Measurements from ENCODE around the gene SCNN1A. TPM values are rescaled to one million over a fixed set of nuclear protein-coding genes. Genes with fewer than 3 reads are reported as not detected.

SCNN1A gene
- total and polyA plus RNA-seq, 9 donors, result 1.2 to 141 (median 10.8) TPM

GRCh38 chr12:6369916-6370575 lies 5.3 kb downstream of the SCNN1A start:
- no peak overlapping the region for H3K4me3 ChIP-seq
- no peak overlapping the region for H3K27ac ChIP-seq
- WGBS, 3 donors, result 68 to 78% (median 77%) methylated on average over 9 of the region's 9 CpGs
- peaks cover 9% of the 10 kb centered on the region for H3K4me1 ChIP-seq (ENCODE audit: insufficient read depth)
- intact Hi-C loops (cut with DNase I), result no loop called here
- DNase-seq, result peak in 2 of 5 donors; percentile 31 to 40
- no peak for TF ChIP-seq POLR2A (IDR thresholded peaks at IDR 0.05)
- TF ChIP-seq, protein P1, sequence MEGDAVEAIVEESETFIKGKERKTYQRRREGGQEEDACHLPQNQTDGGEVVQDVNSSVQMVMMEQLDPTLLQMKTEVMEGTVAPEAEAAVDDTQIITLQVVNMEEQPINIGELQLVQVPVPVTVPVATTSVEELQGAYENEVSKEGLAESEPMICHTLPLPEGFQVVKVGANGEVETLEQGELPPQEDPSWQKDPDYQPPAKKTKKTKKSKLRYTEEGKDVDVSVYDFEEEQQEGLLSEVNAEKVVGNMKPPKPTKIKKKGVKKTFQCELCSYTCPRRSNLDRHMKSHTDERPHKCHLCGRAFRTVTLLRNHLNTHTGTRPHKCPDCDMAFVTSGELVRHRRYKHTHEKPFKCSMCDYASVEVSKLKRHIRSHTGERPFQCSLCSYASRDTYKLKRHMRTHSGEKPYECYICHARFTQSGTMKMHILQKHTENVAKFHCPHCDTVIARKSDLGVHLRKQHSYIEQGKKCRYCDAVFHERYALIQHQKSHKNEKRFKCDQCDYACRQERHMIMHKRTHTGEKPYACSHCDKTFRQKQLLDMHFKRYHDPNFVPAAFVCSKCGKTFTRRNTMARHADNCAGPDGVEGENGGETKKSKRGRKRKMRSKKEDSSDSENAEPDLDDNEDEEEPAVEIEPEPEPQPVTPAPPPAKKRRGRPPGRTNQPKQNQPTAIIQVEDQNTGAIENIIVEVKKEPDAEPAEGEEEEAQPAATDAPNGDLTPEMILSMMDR (IDR thresholded peaks at IDR 0.05), result no peak
- no peak for TF ChIP-seq EP300 (IDR thresholded peaks at IDR 0.05)
- no peaks in the 10 kb centered on the region for H3K27me3 ChIP-seq
- H3K36me3 ChIP-seq, result no peaks in the 10 kb centered on the region
- no peaks in the 10 kb centered on the region for H3K9me3 ChIP-seq

DNA sequence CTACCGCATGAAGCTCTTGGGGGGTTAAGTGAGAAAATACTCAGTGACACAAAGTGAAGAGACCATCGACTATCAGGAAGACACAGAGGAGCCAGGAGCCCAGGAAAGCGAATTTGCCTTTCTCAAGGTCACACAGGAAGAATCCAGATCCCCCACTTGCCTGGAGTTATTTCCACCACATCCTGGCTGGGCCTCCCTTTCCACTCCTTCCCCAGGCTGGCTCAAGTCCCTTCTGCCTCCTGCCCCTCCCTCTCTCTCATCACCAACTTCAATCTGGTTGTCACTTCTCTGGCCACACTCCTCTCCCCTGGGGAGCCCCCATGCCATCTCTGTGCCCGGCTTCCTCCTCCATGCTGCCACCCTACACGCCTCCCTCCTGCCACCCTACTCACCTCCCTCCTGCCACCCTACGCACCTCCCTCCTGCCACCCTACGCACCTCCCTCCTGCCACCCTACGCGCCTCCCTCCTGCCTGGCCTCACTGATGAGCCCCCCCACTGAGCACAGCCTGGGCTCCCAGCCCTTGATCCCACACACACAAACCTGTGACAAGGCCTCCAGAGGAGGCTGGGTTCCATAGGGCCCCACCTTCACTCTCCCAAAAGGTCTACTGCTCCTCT lies 6.3 kb downstream of the SCNN1A start:
- 77 to 79% (median 78%) methylated on average over 9 of the region's 9 CpGs for WGBS, 3 donors
- H3K36me3 ChIP-seq, result no peaks in the 10 kb centered on the region
- TF ChIP-seq POLR2A (IDR thresholded peaks at IDR 0.05) (no peak), EP300 (IDR thresholded peaks at IDR 0.05) (no peak)
- TF ChIP-seq, protein P1 (IDR thresholded peaks at IDR 0.05), result no peak
- peak in 2 of 5 donors; percentile 20 to 30 for DNase-seq
- no peaks in the 10 kb centered on the region for H3K9me3 ChIP-seq
- H3K4me1 ChIP-seq (ENCODE audit: insufficient read depth), result peaks cover 5% of the 10 kb centered on the region
- H3K27ac ChIP-seq, result no peak overlapping the region
- intact Hi-C loops (cut with DNase I), result no loop called here
- no peak overlapping the region for H3K4me3 ChIP-seq
- no peaks in the 10 kb centered on the region for H3K27me3 ChIP-seq

- no peak overlapping the region for H3K27ac ChIP-seq
- WGBS, 3 donors, result 61 to 75% (median 68%) methylated on average over 15 of the region's 15 CpGs
- H3K4me3 ChIP-seq, result no peak overlapping the region
- no peaks in the 10 kb centered on the region for H3K27me3 ChIP-seq
- DNase-seq, result no peak
- TF ChIP-seq POLR2A (IDR thresholded peaks at IDR 0.05) (no peak), EP300 (IDR thresholded peaks at IDR 0.05) (no peak)
- TF ChIP-seq, protein P1 (IDR thresholded peaks at IDR 0.05), result no peak
- no peaks in the 10 kb centered on the region for H3K36me3 ChIP-seq
- peaks cover 5% of the 10 kb centered on the region for H3K4me1 ChIP-seq (ENCODE audit: insufficient read depth)
- intact Hi-C loops (cut with DNase I), result no loop called here
- no peaks in the 10 kb centered on the region for H3K9me3 ChIP-seq
Measured at GRCh38 chr12:6367969-6368892, 7.1 kb downstream of the SCNN1A start.

Data from ovary (tissue), 9 donors.